Neural cell (in vitro differentiated cells): ENCODE results near the gene BABAM2. TPM values are rescaled to one million over a fixed set of nuclear protein-coding genes. Genes with fewer than 3 reads are reported as not detected.

Experiments
- H2AFZ ChIP-seq: fragments of 200-600, 300-800 bp; sonication (generic), shearing (Covaris generic); 2 replicates; pipeline ENCODE4 v1.6.0; 2014; ENCODE audit warnings: low read depth, mild to moderate bottlenecking, antibody characterized with exemption, low read length, moderate library complexity
- H3F3A ChIP-seq: fragments of 200-600 bp; shearing (Covaris generic); 2 replicates; pipeline ENCODE4 v1.6.1; 2016; ENCODE audit warnings: mild to moderate bottlenecking, moderate library complexity, mixed read lengths, antibody characterized with exemption, low read length; ENCODE audit not compliant: insufficient read depth, poor library complexity, severe bottlenecking
- H3K27ac ChIP-seq: fragments of 200-600, 300-800 bp; sonication (generic), shearing (Covaris generic); 2 replicates; pipeline ENCODE4 v1.5.1; 2014; ENCODE audit warnings: mild to moderate bottlenecking, low read length, moderate library complexity
- H3K27me3 ChIP-seq: fragments of 300-800, 200-600 bp; sonication (generic), shearing (Covaris generic); 2 replicates; pipeline ENCODE4 v1.6.0; 2014; ENCODE audit warnings: mild to moderate bottlenecking, low read depth, low read length, moderate library complexity; ENCODE audit not compliant: insufficient read depth
- H3K36me3 ChIP-seq: fragments of 300-800, 200-600 bp; sonication (generic), shearing (Covaris generic); 2 replicates; pipeline ENCODE4 v1.5.1; 2014; ENCODE audit warnings: mild to moderate bottlenecking, antibody characterized with exemption, low read length, moderate library complexity; ENCODE audit not compliant: insufficient read depth
- H3K4me2 ChIP-seq: fragments of 300-800, 200-600 bp; sonication (generic), shearing (Covaris generic); 2 replicates; pipeline ENCODE4 v1.6.0; 2014; ENCODE audit warnings: mild to moderate bottlenecking, low read length
- H3K4me3 ChIP-seq: fragments of 300-800, 200-600 bp; sonication (generic), shearing (Covaris generic); 2 replicates; pipeline ENCODE4 v1.5.1; 2014; ENCODE audit warnings: mild to moderate bottlenecking, low read length, moderate library complexity
- H3K79me2 ChIP-seq: fragments of 200-600 bp; shearing (Covaris generic); replicated peaks from 2 replicates; pipeline ENCODE4 v1.6.0; 2014; ENCODE audit warnings: mild to moderate bottlenecking, low read length, moderate library complexity; ENCODE audit not compliant: insufficient read depth
- H3K9ac ChIP-seq: fragments of 300-800, 200-600 bp; sonication (generic), shearing (Covaris generic); 2 replicates; pipeline ENCODE4 v1.6.1; 2016; ENCODE audit warnings: mild to moderate bottlenecking, low read length, mixed read lengths
- H3K9me2 ChIP-seq: fragments of 200-600 bp; shearing (Covaris generic); 2 replicates; pipeline ENCODE4 v1.6.1; 2016; ENCODE audit warnings: mild to moderate bottlenecking, low read length, mixed read lengths; ENCODE audit not compliant: insufficient read depth
- H3K9me3 ChIP-seq: fragments of 200-600, 300-800 bp; sonication (generic), shearing (Covaris generic); 2 replicates; pipeline ENCODE4 v1.6.1; 2016; ENCODE audit warnings: mild to moderate bottlenecking, mixed run types, low read length, moderate library complexity, mixed read lengths
- H4K20me1 ChIP-seq: fragments of 200-600 bp; shearing (Covaris generic); 2 replicates; pipeline ENCODE4 v1.6.1; 2016; ENCODE audit warnings: mild to moderate bottlenecking, mixed run types; ENCODE audit not compliant: insufficient read depth
- CTCF ChIP-seq: fragments of 450-650 bp; IDR thresholded peaks from 2 replicates; pipeline ENCODE4 v1.5.1; 2014; ENCODE audit warnings: antibody characterized with exemption, mild to moderate bottlenecking, moderate library complexity; ENCODE audit not compliant: poor library complexity, severe bottlenecking
- EP300 ChIP-seq: fragments of 450-650 bp; conservative IDR thresholded peaks from 2 replicates; pipeline ENCODE4 v1.6.1; 2014; ENCODE audit warnings: antibody characterized with exemption, mild to moderate bottlenecking, moderate library complexity; ENCODE audit not compliant: poor library complexity, severe bottlenecking
- EZH2 ChIP-seq: fragments of 200-600, 300-800 bp; shearing (Covaris generic), sonication (generic); IDR thresholded peaks from 2 replicates; pipeline ENCODE4 v1.6.1; 2014; ENCODE audit warnings: antibody characterized with exemption, low read length, borderline replicate concordance, mild to moderate bottlenecking; ENCODE audit not compliant: insufficient read depth, poor library complexity, severe bottlenecking
- MXI1 ChIP-seq: fragments of 450-650 bp; conservative IDR thresholded peaks from 2 replicates; pipeline ENCODE4 v1.6.1; 2014; ENCODE audit warnings: antibody characterized with exemption, mild to moderate bottlenecking; ENCODE audit not compliant: poor library complexity, severe bottlenecking
- POLR2AphosphoS5 ChIP-seq: IDR thresholded peaks from 2 replicates; pipeline ENCODE4 v1.6.1; 2012
- RAD21 ChIP-seq: fragments of 450-650 bp; conservative IDR thresholded peaks from 2 replicates; pipeline ENCODE4 v1.6.1; 2014; ENCODE audit warnings: antibody characterized with exemption, mild to moderate bottlenecking, moderate library complexity
- REST ChIP-seq: IDR thresholded peaks from 2 replicates; pipeline ENCODE4 v1.6.1; 2012; ENCODE audit warnings: borderline replicate concordance
- SMC3 ChIP-seq: fragments of 450-650 bp; conservative IDR thresholded peaks from 2 replicates; pipeline ENCODE4 v1.6.1; 2014; ENCODE audit warnings: antibody characterized with exemption, mild to moderate bottlenecking, moderate library complexity; ENCODE audit not compliant: poor library complexity
- TAF1 ChIP-seq: IDR thresholded peaks from 2 replicates; pipeline ENCODE4 v1.6.1; 2012; ENCODE audit warnings: low read depth
- polyA plus RNA-seq: library from polyadenylated mRNA; depleted of rRNA; stranded (reverse); fragments of >200 nt; gene quantifications from 2 replicates; pipeline ENCODE4 v1.2.3, GENCODE V29; 2014

Gene BABAM2
- polyA plus RNA-seq, 1 donor from 2014 or later = 15.3 TPM

- no peaks in the 10 kb centered on the region for H3F3A ChIP-seq
- no peaks in the 10 kb centered on the region for H4K20me1 ChIP-seq
- H3K36me3 ChIP-seq = no peaks in the 10 kb centered on the region
- H2AFZ ChIP-seq = no peak overlapping the region
- no peaks in the 10 kb centered on the region for H3K27me3 ChIP-seq
- H3K4me3 ChIP-seq = no peak overlapping the region
- no peak overlapping the region for H3K27ac ChIP-seq
- no peaks in the 10 kb centered on the region for H3K79me2 ChIP-seq
- H3K9ac ChIP-seq = no peak overlapping the region
- TF ChIP-seq EP300 (no peak), CTCF (no peak), MXI1 (no peak), EZH2 (no peak), SMC3 (no peak), POLR2AphosphoS5 (no peak), REST (no peak), TAF1 (no peak), RAD21 (no peak)
- no peak overlapping the region for H3K4me2 ChIP-seq
- H3K9me2 ChIP-seq = no peaks in the 10 kb centered on the region
- no peaks in the 10 kb centered on the region for H3K9me3 ChIP-seq
These were observed 342.7 kb downstream of the BABAM2 start for GRCh38 chr2:28233164-28233676.

- H3K27ac ChIP-seq = no peak overlapping the region
- no peaks in the 10 kb centered on the region for H3K9me3 ChIP-seq
- H2AFZ ChIP-seq = no peak overlapping the region
- no peaks in the 10 kb centered on the region for H4K20me1 ChIP-seq
- H3K4me3 ChIP-seq = no peak overlapping the region
- H3F3A ChIP-seq = no peaks in the 10 kb centered on the region
- no peaks in the 10 kb centered on the region for H3K27me3 ChIP-seq
- no peak overlapping the region for H3K9ac ChIP-seq
- H3K79me2 ChIP-seq = no peaks in the 10 kb centered on the region
- no peak for TF ChIP-seq TAF1
- no peak for TF ChIP-seq CTCF
- TF ChIP-seq REST = no peak
- no peak for TF ChIP-seq EZH2
- TF ChIP-seq MXI1 = no peak
- no peak for TF ChIP-seq POLR2AphosphoS5
- TF ChIP-seq EP300 = no peak
- TF ChIP-seq SMC3 = no peak
- TF ChIP-seq RAD21 = no peak
- H3K36me3 ChIP-seq = no peaks in the 10 kb centered on the region
- H3K4me2 ChIP-seq = no peak overlapping the region
- no peaks in the 10 kb centered on the region for H3K9me2 ChIP-seq
These were observed 344.3 kb downstream of the BABAM2 start for GRCh38 chr2:28234807-28235206.
